Right lobe of liver (tissue), 4 donors: ENCODE data around the gene GALNS.

Experiments used
- CTCF ChIP-seq, 4 donors: fragments of 200-600 bp in 3 of 4; fragments of 450-650 bp in 1 of 4; IDR thresholded peaks; one replicate each; pipeline versions ENCODE4 v1.5.1 to v1.8.0; 2016 to 2022; ENCODE audit warnings: antibody characterized with exemption in 4 of 4, mild to moderate bottlenecking in 2 of 4
- POLR2A ChIP-seq: fragments of 450-650 bp; IDR thresholded peaks from one replicate; pipeline ENCODE4 v1.6.1; 2017; ENCODE audit warnings: antibody characterized with exemption, mild to moderate bottlenecking
- donor health status: DM: no; HTN: no; CAD: no.
- donor health status: DM: no; HTN: no; CAD: no.
- donor health status: DM: no; HTN: yes; CAD: no.

- no peak for TF ChIP-seq CTCF (IDR thresholded peaks at IDR 0.05)
- no peak for TF ChIP-seq POLR2A
Observed at GRCh38 chr16:88767546-88768070, 89.1 kb downstream of the GALNS start.
